Mammary epithelial cell (primary cell): ENCODE results near the gene THTPA.

Source experiments
- CTCF ChIP-seq, 2 donors: IDR thresholded peaks in 1 of 2; conservative IDR thresholded peaks in 1 of 2; 2 replicates each; pipeline ENCODE4 v1.5.1; 2011 to 2012; ENCODE audit warnings: inconsistent platforms in 2 of 2, low read length in 2 of 2, mild to moderate bottlenecking in 2 of 2, control low read depth in 1 of 2, low read depth in 1 of 2; ENCODE audit not compliant: insufficient read depth in 1 of 2; ENCODE audit errors: extremely low read depth in 1 of 2
- EZH2 ChIP-seq: IDR thresholded peaks from 2 replicates; pipeline ENCODE4 v1.6.1; 2012; ENCODE audit warnings: low read length, inconsistent platforms, borderline replicate concordance

GRCh38 chr14:23521785-23522640 is 34.1 kb upstream of the THTPA start:
- TF ChIP-seq CTCF (conservative IDR thresholded peaks at IDR 0.05 in 1 of 2, IDR thresholded peaks at IDR 0.05 in 1 of 2; ENCODE audit: extremely low read depth in 1 of 2, insufficient read depth in 1 of 2, low read depth in 1 of 2, low read length in 2 of 2) = no peak
- TF ChIP-seq EZH2 = no peak
